Osteocyte (in vitro differentiated cells): ENCODE measurements around the gene IVD. TPM values are rescaled to one million over a fixed set of nuclear protein-coding genes. Genes with fewer than 3 reads are reported as not detected.

Source experiments
- DNase-seq: peaks from one replicate; pipeline ENCODE4 v3.0.0; 2021; ENCODE audit warnings: mixed read lengths; ENCODE audit not compliant: unreplicated experiment; ENCODE audit errors: extremely low spot score
- H3K27ac Mint-ChIP-seq: one replicate; pipeline ENCODE4 v1.8.0; 2021; ENCODE audit warnings: mild to moderate bottlenecking, mixed read lengths; ENCODE audit not compliant: unreplicated experiment
- H3K27me3 Mint-ChIP-seq: one replicate; pipeline ENCODE4 v1.8.0; 2021; ENCODE audit warnings: mixed read lengths; ENCODE audit not compliant: unreplicated experiment
- H3K36me3 Mint-ChIP-seq: one replicate; pipeline ENCODE4 v1.8.0; 2021; ENCODE audit warnings: mixed read lengths; ENCODE audit not compliant: unreplicated experiment
- H3K4me1 Mint-ChIP-seq: one replicate; pipeline ENCODE4 v1.8.0; 2021; ENCODE audit warnings: mixed read lengths; ENCODE audit not compliant: unreplicated experiment
- H3K4me3 Mint-ChIP-seq: one replicate; pipeline ENCODE4 v1.8.0; 2021; ENCODE audit warnings: mild to moderate bottlenecking, moderate library complexity, mixed read lengths; ENCODE audit not compliant: unreplicated experiment
- H3K9me3 Mint-ChIP-seq: one replicate; pipeline ENCODE4 v1.8.0; 2021; ENCODE audit warnings: mixed read lengths; ENCODE audit not compliant: unreplicated experiment
- CTCF ChIP-seq: fragments of 200-600 bp; sonication (generic); IDR thresholded peaks from 2 replicates; pipeline ENCODE4 v1.5.0; 2021; ENCODE audit warnings: antibody characterized with exemption, mild to moderate bottlenecking, moderate library complexity
- total RNA-seq: library from RNA; stranded (reverse); gene quantifications from 2 replicates; pipeline ENCODE4 v1.2.1, GENCODE V29; 2021

Gene IVD
- total RNA-seq, 1 donor from 2014 or later = 62.0 TPM

- no peak overlapping the region for H3K27ac Mint-ChIP-seq
- H3K27me3 Mint-ChIP-seq = no peaks in the 10 kb centered on the region
- TF ChIP-seq CTCF = no peak
- peaks cover 8% of the 10 kb centered on the region for H3K36me3 Mint-ChIP-seq
- H3K9me3 Mint-ChIP-seq = no peaks in the 10 kb centered on the region
- H3K4me3 Mint-ChIP-seq = no peak overlapping the region
- DNase-seq = no peak
- peaks cover 13% of the 10 kb centered on the region for H3K4me1 Mint-ChIP-seq
Observed at GRCh38 chr15:40460404-40460803, 54.8 kb downstream of the IVD start.

DNA sequence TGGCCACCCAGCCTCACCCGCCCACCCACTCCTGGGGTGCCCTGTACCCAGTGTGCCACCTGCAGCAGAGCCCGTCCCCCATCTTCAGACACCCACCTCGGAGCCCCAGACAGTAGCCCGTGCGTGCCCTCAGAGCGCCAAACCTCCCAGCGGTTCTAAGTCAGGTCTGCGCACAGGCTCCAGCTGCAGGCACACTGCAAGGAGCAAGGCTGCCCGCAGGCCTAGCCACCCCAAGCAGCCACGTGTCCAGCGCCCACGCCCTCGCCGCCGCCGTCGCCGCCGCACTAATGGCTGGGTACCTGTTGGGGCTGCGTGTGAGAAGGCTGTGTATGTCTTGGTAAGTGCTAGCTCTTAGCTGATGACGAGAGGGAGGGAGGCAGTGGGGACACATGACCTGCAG, 56.4 kb downstream of the IVD start:
- Mint-ChIP-seq H3K36me3 (peaks cover 14% of the 10 kb centered on the region), H3K4me1 (no peaks in the 10 kb centered on the region), H3K27ac (no peak overlapping the region), H3K9me3 (no peaks in the 10 kb centered on the region), H3K4me3 (no peak overlapping the region), H3K27me3 (no peaks in the 10 kb centered on the region)
- DNase-seq = no peak
- TF ChIP-seq CTCF = no peak

DNA sequence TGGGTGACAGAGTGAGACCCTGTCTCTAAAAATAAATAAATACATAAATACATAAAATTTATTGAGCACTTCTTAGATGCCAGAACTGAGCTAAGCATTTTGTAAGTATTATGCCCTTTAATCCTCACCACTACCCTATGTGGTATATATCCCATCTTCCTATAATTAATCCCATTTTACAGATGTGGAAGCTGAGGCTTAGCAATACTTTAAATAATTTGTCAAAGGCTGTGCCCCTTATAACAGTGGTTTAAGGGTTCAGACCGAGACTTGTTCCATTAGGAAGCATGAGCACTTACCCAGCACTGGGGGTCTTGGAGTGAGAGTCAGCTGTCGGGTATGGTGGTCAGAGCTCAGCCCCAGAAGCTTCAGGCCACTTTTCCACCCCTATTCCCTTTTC, 57.7 kb downstream of the IVD start:
- no peak for TF ChIP-seq CTCF
- no peaks in the 10 kb centered on the region for H3K9me3 Mint-ChIP-seq
- H3K4me1 Mint-ChIP-seq = no peaks in the 10 kb centered on the region
- no peak for DNase-seq
- no peaks in the 10 kb centered on the region for H3K27me3 Mint-ChIP-seq
- H3K36me3 Mint-ChIP-seq = peaks cover 19% of the 10 kb centered on the region
- no peak overlapping the region for H3K27ac Mint-ChIP-seq
- no peak overlapping the region for H3K4me3 Mint-ChIP-seq

GRCh38 chr15:40463886-40464545, 58.4 kb downstream of the IVD start:
- Mint-ChIP-seq H3K27me3 (no peaks in the 10 kb centered on the region), H3K4me1 (no peaks in the 10 kb centered on the region), H3K9me3 (no peaks in the 10 kb centered on the region), H3K36me3 (peaks cover 19% of the 10 kb centered on the region), H3K27ac (no peak overlapping the region), H3K4me3 (no peak overlapping the region)
- no peak for TF ChIP-seq CTCF
- no peak for DNase-seq

DNA sequence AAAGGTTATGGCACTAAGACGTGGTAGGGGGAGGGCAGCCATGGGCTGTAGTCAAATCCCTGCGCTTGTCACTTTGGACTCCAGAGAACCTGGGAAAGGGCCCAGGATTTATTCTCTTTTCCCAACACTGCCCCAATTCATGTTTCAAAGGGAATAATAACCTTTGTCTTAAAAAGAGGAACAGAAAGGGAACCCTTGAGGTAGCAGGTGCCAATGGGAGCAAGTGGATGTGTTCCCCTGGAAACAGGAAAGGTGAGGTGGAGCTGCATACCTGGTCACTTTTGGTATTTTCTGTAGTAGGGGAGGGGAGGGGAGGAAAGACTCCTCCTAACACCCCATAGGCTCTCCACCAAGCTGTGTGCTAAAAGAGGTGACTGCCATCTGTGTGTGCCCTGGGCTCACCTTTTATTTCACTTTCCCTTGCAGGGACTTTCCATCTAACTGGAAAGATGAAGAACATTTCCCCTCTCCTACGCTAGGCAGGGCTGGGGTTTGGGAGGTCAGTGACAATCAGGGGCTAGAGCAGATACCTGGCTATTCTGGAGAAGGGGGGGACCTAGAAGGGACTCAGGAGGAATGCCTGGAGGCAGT, 59.1 kb downstream of the IVD start:
- Mint-ChIP-seq H3K9me3 (no peaks in the 10 kb centered on the region), H3K36me3 (peaks cover 19% of the 10 kb centered on the region), H3K4me3 (no peak overlapping the region), H3K27ac (no peak overlapping the region), H3K27me3 (no peaks in the 10 kb centered on the region), H3K4me1 (peaks cover 2% of the 10 kb centered on the region)
- TF ChIP-seq CTCF = no peak
- DNase-seq = no peak
